ENCODE data around the gene NEK11.

DNA sequence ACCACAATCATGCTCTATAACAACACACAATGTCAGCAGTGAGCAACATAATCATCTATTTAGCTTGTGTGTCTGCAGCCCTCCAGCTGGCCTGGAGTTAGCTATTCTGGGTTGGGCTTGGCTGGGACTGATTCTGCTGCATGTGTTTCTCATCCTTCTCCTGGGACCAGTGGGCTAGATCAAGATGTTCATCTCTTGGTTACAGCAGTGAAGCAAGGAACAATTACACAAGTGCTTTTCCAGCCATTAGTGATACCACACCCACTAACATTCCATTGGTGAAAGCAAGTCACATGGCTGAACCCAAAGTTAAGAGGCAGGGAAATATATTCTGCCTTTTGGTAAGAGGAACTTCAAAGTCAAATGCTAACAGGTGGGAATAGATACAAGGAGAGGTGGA lies 369.5 kb downstream of the NEK11 start:
- TF ChIP-seq, protein P1, sequence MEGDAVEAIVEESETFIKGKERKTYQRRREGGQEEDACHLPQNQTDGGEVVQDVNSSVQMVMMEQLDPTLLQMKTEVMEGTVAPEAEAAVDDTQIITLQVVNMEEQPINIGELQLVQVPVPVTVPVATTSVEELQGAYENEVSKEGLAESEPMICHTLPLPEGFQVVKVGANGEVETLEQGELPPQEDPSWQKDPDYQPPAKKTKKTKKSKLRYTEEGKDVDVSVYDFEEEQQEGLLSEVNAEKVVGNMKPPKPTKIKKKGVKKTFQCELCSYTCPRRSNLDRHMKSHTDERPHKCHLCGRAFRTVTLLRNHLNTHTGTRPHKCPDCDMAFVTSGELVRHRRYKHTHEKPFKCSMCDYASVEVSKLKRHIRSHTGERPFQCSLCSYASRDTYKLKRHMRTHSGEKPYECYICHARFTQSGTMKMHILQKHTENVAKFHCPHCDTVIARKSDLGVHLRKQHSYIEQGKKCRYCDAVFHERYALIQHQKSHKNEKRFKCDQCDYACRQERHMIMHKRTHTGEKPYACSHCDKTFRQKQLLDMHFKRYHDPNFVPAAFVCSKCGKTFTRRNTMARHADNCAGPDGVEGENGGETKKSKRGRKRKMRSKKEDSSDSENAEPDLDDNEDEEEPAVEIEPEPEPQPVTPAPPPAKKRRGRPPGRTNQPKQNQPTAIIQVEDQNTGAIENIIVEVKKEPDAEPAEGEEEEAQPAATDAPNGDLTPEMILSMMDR (IDR thresholded peaks at IDR 0.05; ENCODE audit: poor library complexity, severe bottlenecking) = no peak
- TF ChIP-seq POLR2AphosphoS5 (IDR thresholded peaks at IDR 0.05) (no peak), EP300 (conservative IDR thresholded peaks at IDR 0.05; ENCODE audit: poor library complexity, severe bottlenecking) (no peak), TAF1 (IDR thresholded peaks at IDR 0.05; ENCODE audit: low read depth) (no peak), EZH2 (IDR thresholded peaks at IDR 0.05; ENCODE audit: borderline replicate concordance, insufficient read depth, low read length, poor library complexity, severe bottlenecking) (no peak), RAD21 (conservative IDR thresholded peaks at IDR 0.05) (no peak), SMC3 (conservative IDR thresholded peaks at IDR 0.05; ENCODE audit: poor library complexity) (no peak), MXI1 (conservative IDR thresholded peaks at IDR 0.05; ENCODE audit: poor library complexity, severe bottlenecking) (no peak)
